SW 1271 (cell line): ENCODE measurements around the gene PDE3A.

ENCODE experiments used
- DNase-seq, 2 experiments: peaks; one replicate each; lab custom pipeline; 2025; lab: John Stamatoyannopoulos, UW

Gene PDE3A

GRCh38 chr12:20424841-20425240, 56.5 kb downstream of the PDE3A start:
- no peak for DNase-seq

GRCh38 chr12:20426191-20426590, 57.9 kb downstream of the PDE3A start:
- no peak for DNase-seq

GRCh38 chr12:20426957-20427356, 58.6 kb downstream of the PDE3A start:
- DNase-seq: no peak

- no peak for DNase-seq
These were observed 61.5 kb downstream of the PDE3A start for GRCh38 chr12:20429852-20430251.

GRCh38 chr12:20432290-20432689, 64.0 kb downstream of the PDE3A start:
- DNase-seq: no peak

- DNase-seq: no peak
These were observed 66.7 kb downstream of the PDE3A start for GRCh38 chr12:20434996-20435395.

- no peak for DNase-seq
These were observed 68.0 kb downstream of the PDE3A start for GRCh38 chr12:20436316-20436715.

GRCh38 chr12:20438299-20438779, 70.0 kb downstream of the PDE3A start:
- no peak for DNase-seq

GRCh38 chr12:20439626-20440025, 71.3 kb downstream of the PDE3A start:
- DNase-seq: no peak

GRCh38 chr12:20440408-20440807, 72.1 kb downstream of the PDE3A start:
- DNase-seq: no peak

GRCh38 chr12:20442322-20442721, 74.0 kb downstream of the PDE3A start:
- no peak for DNase-seq

- no peak for DNase-seq
These were observed 74.9 kb downstream of the PDE3A start for GRCh38 chr12:20443255-20443654.

GRCh38 chr12:20443792-20444191, 75.5 kb downstream of the PDE3A start:
- DNase-seq: no peak

GRCh38 chr12:20444595-20445170, 76.3 kb downstream of the PDE3A start:
- no peak for DNase-seq

GRCh38 chr12:20445687-20446086, 77.3 kb downstream of the PDE3A start:
- no peak for DNase-seq

GRCh38 chr12:20446836-20447235, 78.5 kb downstream of the PDE3A start:
- DNase-seq: no peak

GRCh38 chr12:20448781-20449180, 80.4 kb downstream of the PDE3A start:
- no peak for DNase-seq

GRCh38 chr12:20450591-20451180, 82.3 kb downstream of the PDE3A start:
- DNase-seq: no peak

GRCh38 chr12:20451761-20452160, 83.4 kb downstream of the PDE3A start:
- DNase-seq: no peak

- no peak for DNase-seq
These were observed 84.2 kb downstream of the PDE3A start for GRCh38 chr12:20452496-20453010.

GRCh38 chr12:20453756-20454310, 85.5 kb downstream of the PDE3A start:
- no peak for DNase-seq

GRCh38 chr12:20455001-20455706, 86.8 kb downstream of the PDE3A start:
- DNase-seq: no peak

GRCh38 chr12:20457582-20457981, 89.2 kb downstream of the PDE3A start:
- DNase-seq: no peak
